CD4-positive, alpha-beta T cell (primary cell): ENCODE data around the gene BCKDHB. TPM values are rescaled to one million over a fixed set of nuclear protein-coding genes. Genes with fewer than 3 reads are reported as not detected.

ENCODE experiments used
- ATAC-seq: fragments of 200-7000 bp; cut with Tn5 transposase; one replicate; pipeline ENCODE4 v1.10.0; 2022; ENCODE audit warnings: mild to moderate bottlenecking; ENCODE audit not compliant: poor library complexity
- CTCF ChIA-PET: fragments of 350-600 bp; sonication (Branson Sonifier 250); formaldehyde crosslinking; loops from one replicate; lab custom pipeline; 2021; ENCODE audit warnings: antibody characterized with exemption, inconsistent platforms; lab: Charles Lee
- POLR2A ChIA-PET: fragments of 350-600 bp; sonication (Branson Sonifier 250); formaldehyde crosslinking; loops from one replicate; lab custom pipeline; 2021; ENCODE audit warnings: antibody characterized with exemption, inconsistent platforms; lab: Charles Lee
- DNase-seq, 14 experiments: peaks; one replicate each; pipeline ENCODE4 v3.0.0-alpha.2; 2013 to 2020; ENCODE audit warnings: mixed read lengths in 2 of 14
- H3K27ac ChIP-seq, 2 donors: one replicate each; pipeline versions ENCODE4 v1.5.1 to v1.7.0; 2013; ENCODE audit warnings: low read length in 2 of 2, low read depth in 1 of 2, mild to moderate bottlenecking in 1 of 2
- H3K27me3 ChIP-seq, 2 experiments: 1 replicate in 1 of 2; 2 replicates in 1 of 2; pipeline versions ENCODE4 v1.6.1 to v1.7.0; 2013; ENCODE audit warnings: low read length in 2 of 2, control low read depth in 1 of 2, mild to moderate bottlenecking in 1 of 2, moderate library complexity in 1 of 2; ENCODE audit not compliant: insufficient read depth in 2 of 2, control insufficient read depth in 1 of 2
- H3K36me3 ChIP-seq: one replicate; pipeline ENCODE4 v1.6.1; 2013; ENCODE audit warnings: low read length, control low read depth; ENCODE audit not compliant: insufficient read depth
- H3K4me1 ChIP-seq: one replicate; pipeline ENCODE4 v1.6.1; 2013; ENCODE audit warnings: low read length, control low read depth; ENCODE audit not compliant: insufficient read depth
- H3K4me3 ChIP-seq: one replicate; pipeline ENCODE4 v1.5.1; 2013; ENCODE audit warnings: mild to moderate bottlenecking, low read length, moderate library complexity
- H3K9me3 ChIP-seq, 2 experiments: 1 replicate in 1 of 2; 2 replicates in 1 of 2; pipeline versions ENCODE4 v1.6.1 to v1.7.0; 2013; ENCODE audit warnings: low read length in 2 of 2, mild to moderate bottlenecking in 2 of 2, control low read depth in 1 of 2, moderate library complexity in 1 of 2; ENCODE audit not compliant: control insufficient read depth in 1 of 2, insufficient read depth in 1 of 2
- H3K27ac Mint-ChIP-seq: one replicate; pipeline ENCODE4 v1.8.0; 2020; ENCODE audit warnings: mixed read lengths
- H3K27me3 Mint-ChIP-seq: one replicate; pipeline ENCODE4 v1.8.0; 2021; ENCODE audit warnings: mixed read lengths
- H3K36me3 Mint-ChIP-seq: one replicate; pipeline ENCODE4 v1.8.0; 2021; ENCODE audit warnings: low read depth, mixed read lengths
- H3K4me1 Mint-ChIP-seq: one replicate; pipeline ENCODE4 v1.8.0; 2021; ENCODE audit warnings: low read depth, mixed read lengths
- H3K4me3 Mint-ChIP-seq: one replicate; pipeline ENCODE4 v1.8.0; 2020; ENCODE audit warnings: mild to moderate bottlenecking, mixed read lengths
- H3K9me3 Mint-ChIP-seq: one replicate; pipeline ENCODE4 v1.8.0; 2020; ENCODE audit warnings: mixed read lengths
- intact Hi-C, 2 experiments: fragments of 100-400 bp; cut with DNase I in 1 of 2; cut with micrococcal nuclease in 1 of 2; formaldehyde crosslinking; loops; one replicate each; pipeline versions ENCODE4 v1.15.1 to v1.9.0; 2023 to 2025; cut with DNase I, micrococcal nuclease
- total RNA-seq, 174 experiments: library from RNA in 2 of 174; stranded (reverse) in 2 of 174; gene quantifications; one replicate each; pipeline ENCODE4 v1.2.3 and lab custom pipeline; 2021 to 2026
- TF ChIP-seq, protein P1 (sequence below): fragments of 200-600 bp; IDR thresholded peaks from one replicate; pipeline ENCODE4 v1.8.0; 2022; ENCODE audit warnings: antibody characterized with exemption, mild to moderate bottlenecking

BCKDHB gene
- total RNA-seq, 2 experiments from 2014 or later, result 7.8 to 8.1 TPM

DNA sequence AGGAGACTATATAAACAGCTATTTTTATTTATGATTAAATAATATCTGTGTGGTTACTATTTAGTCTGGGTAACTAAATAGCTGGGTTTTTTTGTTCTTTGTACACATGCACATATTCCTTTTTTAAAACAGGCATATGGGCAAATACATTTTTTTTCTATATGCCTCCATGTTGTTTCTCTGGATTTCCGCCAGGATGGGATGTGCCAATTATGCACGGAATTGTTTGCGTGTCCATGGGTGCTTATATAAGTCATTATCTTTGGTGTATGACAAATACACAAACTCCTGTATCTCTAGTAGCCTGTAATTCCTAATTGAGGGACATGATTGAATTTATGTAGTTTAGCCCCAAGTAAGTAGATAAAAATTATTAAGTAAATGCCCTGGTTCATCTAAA, 226.9 kb downstream of the BCKDHB start:
- Histone ChIP-seq H3K4me3 (no peak overlapping the region), H3K4me1 (no peaks in the 10 kb centered on the region), H3K9me3 (no peaks in the 10 kb centered on the region), H3K36me3 (no peaks in the 10 kb centered on the region), H3K27me3 (no peaks in the 10 kb centered on the region), H3K27ac (no peak overlapping the region)
- ChIA-PET POLR2A (interaction anchor here (0.7 kb wide), 1 partner anchor 142 kb away, joined by 3 read pairs; no protein-coding TSS in a partner anchor), CTCF (interaction anchor here (1.5 kb wide), 1 partner anchor 1421 kb away, joined by 3 read pairs; no protein-coding TSS in a partner anchor)
- ATAC-seq, result no peak
- Mint-ChIP-seq H3K27me3 (no peaks in the 10 kb centered on the region), H3K27ac (no peak overlapping the region), H3K36me3 (no peaks in the 10 kb centered on the region), H3K4me1 (no peaks in the 10 kb centered on the region), H3K9me3 (no peaks in the 10 kb centered on the region), H3K4me3 (no peak overlapping the region)
- TF ChIP-seq, protein P1, sequence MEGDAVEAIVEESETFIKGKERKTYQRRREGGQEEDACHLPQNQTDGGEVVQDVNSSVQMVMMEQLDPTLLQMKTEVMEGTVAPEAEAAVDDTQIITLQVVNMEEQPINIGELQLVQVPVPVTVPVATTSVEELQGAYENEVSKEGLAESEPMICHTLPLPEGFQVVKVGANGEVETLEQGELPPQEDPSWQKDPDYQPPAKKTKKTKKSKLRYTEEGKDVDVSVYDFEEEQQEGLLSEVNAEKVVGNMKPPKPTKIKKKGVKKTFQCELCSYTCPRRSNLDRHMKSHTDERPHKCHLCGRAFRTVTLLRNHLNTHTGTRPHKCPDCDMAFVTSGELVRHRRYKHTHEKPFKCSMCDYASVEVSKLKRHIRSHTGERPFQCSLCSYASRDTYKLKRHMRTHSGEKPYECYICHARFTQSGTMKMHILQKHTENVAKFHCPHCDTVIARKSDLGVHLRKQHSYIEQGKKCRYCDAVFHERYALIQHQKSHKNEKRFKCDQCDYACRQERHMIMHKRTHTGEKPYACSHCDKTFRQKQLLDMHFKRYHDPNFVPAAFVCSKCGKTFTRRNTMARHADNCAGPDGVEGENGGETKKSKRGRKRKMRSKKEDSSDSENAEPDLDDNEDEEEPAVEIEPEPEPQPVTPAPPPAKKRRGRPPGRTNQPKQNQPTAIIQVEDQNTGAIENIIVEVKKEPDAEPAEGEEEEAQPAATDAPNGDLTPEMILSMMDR, result no peak
- intact Hi-C loops, result no loop called here
- no peak for DNase-seq

DNA sequence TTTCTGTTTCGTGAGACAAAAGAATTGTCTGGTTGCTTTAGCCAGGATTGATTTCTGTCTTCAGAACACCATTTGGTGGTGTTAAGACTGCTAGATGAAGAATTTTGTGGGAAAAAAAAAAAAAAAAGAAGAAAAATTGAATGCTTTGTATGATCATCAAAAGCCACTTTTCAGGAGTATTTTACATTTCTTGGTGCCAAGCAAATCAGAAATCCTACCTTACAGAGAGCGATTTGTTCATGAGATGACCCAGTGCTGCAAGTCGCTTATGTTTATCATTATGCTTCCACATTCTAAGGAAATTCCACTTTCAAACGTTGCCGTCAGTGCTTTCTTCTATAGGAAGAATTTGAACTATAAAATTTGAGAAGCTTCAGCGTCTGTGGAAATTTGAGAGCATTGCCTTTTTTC, 228.7 kb downstream of the BCKDHB start:
- Histone ChIP-seq H3K27ac (no peak overlapping the region), H3K27me3 (no peaks in the 10 kb centered on the region), H3K4me1 (no peaks in the 10 kb centered on the region), H3K4me3 (no peak overlapping the region), H3K9me3 (no peaks in the 10 kb centered on the region), H3K36me3 (no peaks in the 10 kb centered on the region)
- Mint-ChIP-seq H3K27ac (no peak overlapping the region), H3K4me1 (no peaks in the 10 kb centered on the region), H3K27me3 (no peaks in the 10 kb centered on the region), H3K36me3 (no peaks in the 10 kb centered on the region), H3K9me3 (no peaks in the 10 kb centered on the region), H3K4me3 (no peak overlapping the region)
- intact Hi-C loops, result no loop called here
- CTCF ChIA-PET, result no interaction called here
- ATAC-seq (no peak), DNase-seq (no peak)
- POLR2A ChIA-PET, result no interaction called here
- TF ChIP-seq, protein P1, result no peak

DNA sequence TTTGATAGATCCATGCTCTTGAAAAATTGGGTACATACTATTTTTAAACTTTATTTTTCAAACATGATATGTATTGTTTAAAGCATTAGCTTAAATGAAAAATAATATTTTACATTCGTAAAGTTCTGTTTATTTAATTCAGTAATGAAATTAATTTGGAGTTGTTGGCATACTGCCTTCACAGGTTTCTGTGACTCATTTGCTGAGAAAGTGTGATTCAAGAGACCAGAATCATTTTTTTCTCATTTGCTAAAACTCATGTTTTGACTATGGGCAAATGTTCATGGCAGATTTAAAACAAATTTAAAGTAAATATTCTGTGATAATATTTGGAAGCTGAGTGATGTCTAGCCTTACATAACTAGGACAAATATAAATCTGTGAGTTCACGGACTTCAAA, 230.4 kb downstream of the BCKDHB start:
- ATAC-seq (no peak), DNase-seq (no peak)
- TF ChIP-seq, protein P1, result no peak
- Histone ChIP-seq H3K4me1 (no peaks in the 10 kb centered on the region), H3K9me3 (no peaks in the 10 kb centered on the region), H3K27me3 (no peaks in the 10 kb centered on the region), H3K36me3 (no peaks in the 10 kb centered on the region), H3K27ac (no peak overlapping the region), H3K4me3 (no peak overlapping the region)
- CTCF ChIA-PET, result no interaction called here
- no peak overlapping the region for H3K4me3 Mint-ChIP-seq
- no peaks in the 10 kb centered on the region for H3K9me3 Mint-ChIP-seq
- no peaks in the 10 kb centered on the region for H3K27me3 Mint-ChIP-seq
- POLR2A ChIA-PET, result no interaction called here
- H3K36me3 Mint-ChIP-seq, result no peaks in the 10 kb centered on the region
- intact Hi-C loops, result no loop called here
- H3K4me1 Mint-ChIP-seq, result no peaks in the 10 kb centered on the region
- H3K27ac Mint-ChIP-seq, result no peak overlapping the region
